Measurements from ENCODE around the gene KRT71.

KRT71 gene

GRCh38 chr12:52537101-52537500 lies 15.8 kb downstream of the KRT71 start:
- no peaks in the 10 kb centered on the region for H3K36me3 Mint-ChIP-seq

GRCh38 chr12:52535574-52535973 lies 17.4 kb downstream of the KRT71 start:
- no peaks in the 10 kb centered on the region for H3K36me3 Mint-ChIP-seq
- no peaks in the 10 kb centered on the region for H3K9me3 Mint-ChIP-seq (ENCODE audit: low read depth)
- no peaks in the 10 kb centered on the region for H3K27me3 Mint-ChIP-seq
- H3K4me1 Mint-ChIP-seq (ENCODE audit: low read depth) = no peaks in the 10 kb centered on the region
- H3K27ac Mint-ChIP-seq = no peak overlapping the region
- no peak overlapping the region for H3K4me3 Mint-ChIP-seq

More at GRCh38 chr12:52537101-52537500, 15.8 kb downstream of the KRT71 start:
- no peak overlapping the region for H3K27ac Mint-ChIP-seq
- H3K27me3 Mint-ChIP-seq = no peaks in the 10 kb centered on the region
- no peak overlapping the region for H3K4me3 Mint-ChIP-seq
- H3K9me3 Mint-ChIP-seq (ENCODE audit: low read depth) = no peaks in the 10 kb centered on the region
- H3K4me1 Mint-ChIP-seq (ENCODE audit: low read depth) = no peaks in the 10 kb centered on the region

- Mint-ChIP-seq H3K4me3 (no peak overlapping the region), H3K36me3 (no peaks in the 10 kb centered on the region), H3K27ac (no peak overlapping the region), H3K4me1 (ENCODE audit: low read depth) (no peaks in the 10 kb centered on the region), H3K9me3 (ENCODE audit: low read depth) (no peaks in the 10 kb centered on the region), H3K27me3 (no peaks in the 10 kb centered on the region)
Measured at GRCh38 chr12:52534482-52534881, 18.5 kb downstream of the KRT71 start.

GRCh38 chr12:52533686-52534470 lies 19.1 kb downstream of the KRT71 start:
- Mint-ChIP-seq H3K36me3 (no peaks in the 10 kb centered on the region), H3K9me3 (ENCODE audit: low read depth) (no peaks in the 10 kb centered on the region), H3K4me1 (ENCODE audit: low read depth) (no peaks in the 10 kb centered on the region)

GRCh38 chr12:52532636-52533035 lies 20.3 kb downstream of the KRT71 start:
- no peak overlapping the region for H3K4me3 Mint-ChIP-seq
- H3K27me3 Mint-ChIP-seq = no peaks in the 10 kb centered on the region
- no peak overlapping the region for H3K27ac Mint-ChIP-seq
- H3K36me3 Mint-ChIP-seq = no peaks in the 10 kb centered on the region
- H3K4me1 Mint-ChIP-seq (ENCODE audit: low read depth) = no peaks in the 10 kb centered on the region
- H3K9me3 Mint-ChIP-seq (ENCODE audit: low read depth) = no peaks in the 10 kb centered on the region

More at GRCh38 chr12:52533686-52534470, 19.1 kb downstream of the KRT71 start:
- Mint-ChIP-seq H3K27me3 (no peaks in the 10 kb centered on the region), H3K4me3 (no peak overlapping the region), H3K27ac (no peak overlapping the region)

- Mint-ChIP-seq H3K27ac (no peak overlapping the region), H3K27me3 (no peaks in the 10 kb centered on the region), H3K9me3 (ENCODE audit: low read depth) (no peaks in the 10 kb centered on the region), H3K4me1 (ENCODE audit: low read depth) (no peaks in the 10 kb centered on the region), H3K4me3 (no peak overlapping the region), H3K36me3 (no peaks in the 10 kb centered on the region)
Measured at GRCh38 chr12:52531566-52532300, 21.2 kb downstream of the KRT71 start.

GRCh38 chr12:52530905-52531304 lies 22.0 kb downstream of the KRT71 start:
- no peak overlapping the region for H3K27ac Mint-ChIP-seq
- H3K27me3 Mint-ChIP-seq = no peaks in the 10 kb centered on the region
- H3K4me3 Mint-ChIP-seq = no peak overlapping the region
- no peaks in the 10 kb centered on the region for H3K9me3 Mint-ChIP-seq (ENCODE audit: low read depth)
- no peaks in the 10 kb centered on the region for H3K4me1 Mint-ChIP-seq (ENCODE audit: low read depth)
- H3K36me3 Mint-ChIP-seq = no peaks in the 10 kb centered on the region

- Mint-ChIP-seq H3K4me3 (no peak overlapping the region), H3K9me3 (ENCODE audit: low read depth) (no peaks in the 10 kb centered on the region), H3K27ac (no peak overlapping the region)
Measured at GRCh38 chr12:52530366-52530765, 22.6 kb downstream of the KRT71 start.

GRCh38 chr12:52529846-52530245 lies 23.1 kb downstream of the KRT71 start:
- H3K27me3 Mint-ChIP-seq = no peaks in the 10 kb centered on the region
- H3K27ac Mint-ChIP-seq = no peak overlapping the region
- H3K9me3 Mint-ChIP-seq (ENCODE audit: low read depth) = no peaks in the 10 kb centered on the region
- H3K4me3 Mint-ChIP-seq = no peak overlapping the region
- H3K4me1 Mint-ChIP-seq (ENCODE audit: low read depth) = no peaks in the 10 kb centered on the region
- H3K36me3 Mint-ChIP-seq = no peaks in the 10 kb centered on the region

More at GRCh38 chr12:52530366-52530765, 22.6 kb downstream of the KRT71 start:
- H3K4me1 Mint-ChIP-seq (ENCODE audit: low read depth) = no peaks in the 10 kb centered on the region
- H3K36me3 Mint-ChIP-seq = no peaks in the 10 kb centered on the region
- H3K27me3 Mint-ChIP-seq = no peaks in the 10 kb centered on the region

GRCh38 chr12:52529417-52529816 lies 23.5 kb downstream of the KRT71 start:
- Mint-ChIP-seq H3K9me3 (ENCODE audit: low read depth) (no peaks in the 10 kb centered on the region), H3K4me1 (ENCODE audit: low read depth) (no peaks in the 10 kb centered on the region), H3K27ac (no peak overlapping the region), H3K36me3 (no peaks in the 10 kb centered on the region), H3K4me3 (no peak overlapping the region), H3K27me3 (no peaks in the 10 kb centered on the region)

GRCh38 chr12:52528641-52529143 lies 24.3 kb downstream of the KRT71 start:
- Mint-ChIP-seq H3K27me3 (no peaks in the 10 kb centered on the region), H3K4me3 (no peak overlapping the region), H3K9me3 (ENCODE audit: low read depth) (no peaks in the 10 kb centered on the region), H3K4me1 (ENCODE audit: low read depth) (no peaks in the 10 kb centered on the region), H3K36me3 (no peaks in the 10 kb centered on the region), H3K27ac (no peak overlapping the region)

- Mint-ChIP-seq H3K4me1 (ENCODE audit: low read depth) (no peaks in the 10 kb centered on the region), H3K36me3 (no peaks in the 10 kb centered on the region), H3K27me3 (no peaks in the 10 kb centered on the region), H3K9me3 (ENCODE audit: low read depth) (no peaks in the 10 kb centered on the region), H3K4me3 (no peak overlapping the region), H3K27ac (no peak overlapping the region)
Measured at GRCh38 chr12:52527121-52527800, 25.7 kb downstream of the KRT71 start.

- H3K4me3 Mint-ChIP-seq = no peak overlapping the region
- no peaks in the 10 kb centered on the region for H3K9me3 Mint-ChIP-seq (ENCODE audit: low read depth)
- no peaks in the 10 kb centered on the region for H3K36me3 Mint-ChIP-seq
- no peak overlapping the region for H3K27ac Mint-ChIP-seq
- no peaks in the 10 kb centered on the region for H3K4me1 Mint-ChIP-seq (ENCODE audit: low read depth)
- no peaks in the 10 kb centered on the region for H3K27me3 Mint-ChIP-seq
Measured at GRCh38 chr12:52526511-52526951, 26.4 kb downstream of the KRT71 start.

- Mint-ChIP-seq H3K9me3 (ENCODE audit: low read depth) (no peaks in the 10 kb centered on the region), H3K36me3 (no peaks in the 10 kb centered on the region), H3K27me3 (no peaks in the 10 kb centered on the region), H3K27ac (no peak overlapping the region), H3K4me1 (ENCODE audit: low read depth) (no peaks in the 10 kb centered on the region), H3K4me3 (no peak overlapping the region)
Measured at GRCh38 chr12:52525661-52526499, 27.1 kb downstream of the KRT71 start.

Data from activated naive CD8-positive, alpha-beta T cell (primary cell).